Gastroesophageal sphincter (tissue), 4 donors: ENCODE data around the gene MORF4L1. TPM values are rescaled to one million over a fixed set of nuclear protein-coding genes. Genes with fewer than 3 reads are reported as not detected.
"Not testable (repeated sequence)": the region's sequence is repeated elsewhere in the genome, so short reads cannot be mapped to it uniquely, and the experiment has no call there.

Source experiments
- ATAC-seq: fragments of 150-250 bp; one replicate; pipeline ENCODE4 v1.9.1; 2016; ENCODE audit warnings: mild to moderate bottlenecking, moderate library complexity
- H3K27ac ChIP-seq, 4 donors: fragments of 200-600 bp; sonication (generic) in 3 of 4; 1 replicate in 3 of 4; 2 replicates in 1 of 4; pipeline ENCODE4 v1.5.1; 2016 to 2019
- H3K27me3 ChIP-seq: fragments of 200-600 bp; sonication (generic); one replicate; pipeline ENCODE4 v1.5.1; 2019
- H3K36me3 ChIP-seq, 2 donors: fragments of 200-600 bp; sonication (generic); one replicate each; pipeline ENCODE4 v1.5.1; 2019; ENCODE audit warnings: control low read depth in 1 of 2
- H3K4me1 ChIP-seq, 3 donors: fragments of 200-600 bp; sonication (generic); 1 replicate in 2 of 3; 2 replicates in 1 of 3; pipeline ENCODE4 v1.5.1; 2016 to 2019; ENCODE audit warnings: control low read depth in 2 of 3
- H3K4me3 ChIP-seq, 2 donors: fragments of 200-600 bp; sonication (generic); one replicate each; pipeline ENCODE4 v1.5.1; 2019; ENCODE audit warnings: mild to moderate bottlenecking in 1 of 2, moderate library complexity in 1 of 2
- H3K9me3 ChIP-seq, 3 donors: fragments of 200-600 bp; sonication (generic); one replicate each; pipeline ENCODE4 v1.5.1; 2017 to 2019; ENCODE audit warnings: control low read depth in 2 of 3
- CTCF ChIP-seq, 4 experiments: fragments of 200-600 bp in 2 of 4; fragments of 450-650 bp in 2 of 4; sonication (generic) in 1 of 4; IDR thresholded peaks; one replicate each; pipeline ENCODE4 v1.5.1; 2017 to 2019; ENCODE audit warnings: antibody characterized with exemption in 4 of 4, mild to moderate bottlenecking in 2 of 4, moderate library complexity in 2 of 4
- EP300 ChIP-seq: sonication (generic); formaldehyde crosslinking; IDR thresholded peaks from one replicate; pipeline ENCODE4 v1.6.1; 2017; ENCODE audit warnings: antibody characterized with exemption, mild to moderate bottlenecking
- POLR2A ChIP-seq, 2 donors: fragments of 450-650 bp; IDR thresholded peaks; one replicate each; pipeline ENCODE4 v1.6.1; 2017; ENCODE audit warnings: antibody characterized with exemption in 2 of 2, mild to moderate bottlenecking in 2 of 2, moderate library complexity in 1 of 2
- POLR2AphosphoS5 ChIP-seq: sonication (generic); formaldehyde crosslinking; IDR thresholded peaks from one replicate; pipeline ENCODE4 v1.6.1; 2017; ENCODE audit warnings: antibody characterized with exemption
- WGBS, 2 donors: methylation state at CpG; one replicate each; pipeline ENCODE4 v1.1.5; 2018; ENCODE audit warnings: low coverage in 1 of 2; 5-methylcytosine and 5-hydroxymethylcytosine counted together
- total RNA-seq, 4 donors: library from RNA; depleted of rRNA; stranded (reverse); fragments of >200 nt; gene quantifications; one replicate each; pipeline ENCODE4 v1.1.0, GENCODE V29; 2016

The MORF4L1 gene
- total RNA-seq, 4 donors from 2014 or later, result 347 to 449 (median 406) TPM

- no peaks in the 10 kb centered on the region for H3K9me3 ChIP-seq
- peaks cover 0 to 21% (median 0%) of the 10 kb centered on the region in 3 donors for H3K4me1 ChIP-seq
- no peaks in the 10 kb centered on the region for H3K27me3 ChIP-seq
- no peak for ATAC-seq
- WGBS, 2 donors, result 54 to 56% methylated on average over 2 to 3 of the region's 3 CpGs
- no peak overlapping the region for H3K27ac ChIP-seq
- TF ChIP-seq POLR2AphosphoS5, result no peak
- no peak for TF ChIP-seq EP300
- TF ChIP-seq POLR2A (IDR thresholded peaks at IDR 0.05), result no peak
- H3K36me3 ChIP-seq, result no peaks in the 10 kb centered on the region
- no peak overlapping the region for H3K4me3 ChIP-seq
These were observed 31.3 kb upstream of the MORF4L1 start for GRCh38 chr15:78841376-78841706.

- TF ChIP-seq POLR2A (IDR thresholded peaks at IDR 0.05) (no peak), POLR2AphosphoS5 (no peak), EP300 (no peak), CTCF (IDR thresholded peaks at IDR 0.05) (no peak)
- Histone ChIP-seq H3K4me3 (no peak overlapping the region), H3K36me3 (no peaks in the 10 kb centered on the region), H3K27me3 (no peaks in the 10 kb centered on the region), H3K9me3 (no peaks in the 10 kb centered on the region), H3K27ac (no peak overlapping the region), H3K4me1 (peaks cover 0 to 21% (median 0%) of the 10 kb centered on the region in 3 donors)
- 100% methylated on average over 1 of the region's 6 CpGs for WGBS, 2 donors
- ATAC-seq, result no peak
These were observed 30.8 kb upstream of the MORF4L1 start for GRCh38 chr15:78841891-78842290.

- Histone ChIP-seq H3K9me3 (no peaks in the 10 kb centered on the region), H3K4me1 (peaks cover 0 to 21% (median 0%) of the 10 kb centered on the region in 3 donors), H3K36me3 (no peaks in the 10 kb centered on the region), H3K4me3 (no peak overlapping the region), H3K27me3 (no peaks in the 10 kb centered on the region), H3K27ac (no peak overlapping the region)
- ATAC-seq, result no peak
- TF ChIP-seq POLR2AphosphoS5, result no peak
- TF ChIP-seq EP300, result no peak
- no peak for TF ChIP-seq POLR2A (IDR thresholded peaks at IDR 0.05)
- no peak for TF ChIP-seq CTCF (IDR thresholded peaks at IDR 0.05)
- WGBS, 2 donors, result 83% methylated on average over 2 to 3 of the region's 3 CpGs
These were observed 30.2 kb upstream of the MORF4L1 start for GRCh38 chr15:78842519-78842918.

GRCh38 chr15:78846906-78847305 lies 25.8 kb upstream of the MORF4L1 start:
- H3K36me3 ChIP-seq, H3K27me3 ChIP-seq, ATAC-seq, H3K9me3 ChIP-seq, H3K4me3 ChIP-seq, H3K27ac ChIP-seq: not testable (repeated sequence)
- H3K4me1 ChIP-seq, result peaks cover 0 to 12% (median 0%) of the 10 kb centered on the region in 3 donors
- WGBS, 2 donors, result no CpG with 5 or more reads among the region's 27 CpGs

GRCh38 chr15:78847387-78847906 lies 25.2 kb upstream of the MORF4L1 start:
- WGBS, 2 donors, result 78% methylated on average over 3 of the region's 15 CpGs; no CpG with 5 or more reads in 1 of the 2 donors
- not testable (repeated sequence) for H3K27ac ChIP-seq, H3K4me3 ChIP-seq, ATAC-seq, H3K36me3 ChIP-seq, H3K9me3 ChIP-seq, H3K27me3 ChIP-seq
- H3K4me1 ChIP-seq, result peaks cover 0 to 12% (median 0%) of the 10 kb centered on the region in 3 donors

GRCh38 chr15:78850352-78850751 lies 22.3 kb upstream of the MORF4L1 start:
- TF ChIP-seq POLR2A (IDR thresholded peaks at IDR 0.05) (no peak), POLR2AphosphoS5 (no peak), CTCF (IDR thresholded peaks at IDR 0.05) (no peak), EP300 (no peak)
- no peak for ATAC-seq
- Histone ChIP-seq H3K36me3 (no peaks in the 10 kb centered on the region), H3K27me3 (no peaks in the 10 kb centered on the region), H3K27ac (no peak overlapping the region), H3K4me1 (peaks cover 0 to 12% (median 0%) of the 10 kb centered on the region in 3 donors), H3K9me3 (no peaks in the 10 kb centered on the region), H3K4me3 (no peak overlapping the region)
- 92 to 93% methylated on average over 2 of the region's 2 CpGs for WGBS, 2 donors
